ENCODE measurements around the gene CFP.

GRCh38 chrX:47644557-47645091 is 14.9 kb upstream of the CFP start:
- TF ChIP-seq, protein P1, sequence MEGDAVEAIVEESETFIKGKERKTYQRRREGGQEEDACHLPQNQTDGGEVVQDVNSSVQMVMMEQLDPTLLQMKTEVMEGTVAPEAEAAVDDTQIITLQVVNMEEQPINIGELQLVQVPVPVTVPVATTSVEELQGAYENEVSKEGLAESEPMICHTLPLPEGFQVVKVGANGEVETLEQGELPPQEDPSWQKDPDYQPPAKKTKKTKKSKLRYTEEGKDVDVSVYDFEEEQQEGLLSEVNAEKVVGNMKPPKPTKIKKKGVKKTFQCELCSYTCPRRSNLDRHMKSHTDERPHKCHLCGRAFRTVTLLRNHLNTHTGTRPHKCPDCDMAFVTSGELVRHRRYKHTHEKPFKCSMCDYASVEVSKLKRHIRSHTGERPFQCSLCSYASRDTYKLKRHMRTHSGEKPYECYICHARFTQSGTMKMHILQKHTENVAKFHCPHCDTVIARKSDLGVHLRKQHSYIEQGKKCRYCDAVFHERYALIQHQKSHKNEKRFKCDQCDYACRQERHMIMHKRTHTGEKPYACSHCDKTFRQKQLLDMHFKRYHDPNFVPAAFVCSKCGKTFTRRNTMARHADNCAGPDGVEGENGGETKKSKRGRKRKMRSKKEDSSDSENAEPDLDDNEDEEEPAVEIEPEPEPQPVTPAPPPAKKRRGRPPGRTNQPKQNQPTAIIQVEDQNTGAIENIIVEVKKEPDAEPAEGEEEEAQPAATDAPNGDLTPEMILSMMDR (IDR thresholded peaks at IDR 0.05; ENCODE audit: borderline replicate concordance, extremely low read depth, low read length, poor library complexity, severe bottlenecking) = no peak
- TF ChIP-seq EZH2 (IDR thresholded peaks at IDR 0.05; ENCODE audit: borderline replicate concordance, low read depth, low read length, severe bottlenecking) = no peak
